Medulla oblongata (tissue), 1 donor: ENCODE results near the gene XPO1.

Experiments
- DNase-seq: peaks from one replicate; pipeline ENCODE4 v3.0.0-alpha.2; 2015; ENCODE audit errors: extremely low spot score

The XPO1 gene

GRCh38 chr2:61434314-61434713 is 103.8 kb downstream of the XPO1 start:
- DNase-seq = no peak

DNA sequence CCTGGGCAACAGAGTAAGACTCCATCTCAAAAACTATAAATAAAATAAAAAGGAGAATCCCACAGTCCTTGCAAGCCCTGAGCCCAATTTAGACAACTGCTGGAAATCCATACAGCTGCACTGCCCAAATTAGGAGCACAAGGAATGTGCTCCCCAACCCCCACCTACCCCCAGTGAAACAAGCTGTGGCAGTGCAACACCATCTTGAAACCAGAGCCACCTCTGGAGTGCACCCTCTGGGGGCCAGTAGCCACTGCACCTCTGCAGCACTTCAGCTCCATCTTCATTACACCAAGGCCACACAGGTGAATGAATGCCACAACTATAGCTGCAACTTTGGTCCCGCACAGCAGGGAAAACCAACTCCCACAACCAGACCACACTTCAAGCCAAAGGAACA is 104.5 kb downstream of the XPO1 start:
- no peak for DNase-seq

DNA sequence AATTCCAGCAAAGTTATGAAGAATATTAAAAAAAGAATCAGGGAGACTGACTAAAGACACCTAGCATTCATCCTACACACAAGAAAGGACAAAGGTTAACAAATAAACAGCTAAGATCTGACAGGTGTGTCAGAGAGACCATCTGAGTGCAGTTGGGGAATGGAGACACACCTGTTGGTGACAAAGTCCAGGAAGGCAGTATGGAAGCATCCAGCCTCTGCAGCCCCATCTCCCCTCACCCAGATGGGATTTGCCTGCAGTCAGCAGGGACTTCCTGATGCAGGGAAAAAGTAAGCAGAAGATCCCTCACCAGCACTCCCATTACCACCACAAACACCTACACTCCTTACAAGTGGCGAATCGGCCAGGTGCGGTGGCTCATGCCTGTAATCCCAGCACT is 105.2 kb downstream of the XPO1 start:
- no peak for DNase-seq

GRCh38 chr2:61431345-61431744 is 106.8 kb downstream of the XPO1 start:
- DNase-seq = no peak
